GM21526 (cell line): ENCODE measurements around the gene PRKCH.

Experiments used
- ATAC-seq: cut with Tn5 transposase; IDR thresholded peaks from one replicate; pipeline ENCODE4 v1.9.1; 2021; ENCODE audit warnings: moderate library complexity; ENCODE audit not compliant: unreplicated experiment, low FRiP score

Gene PRKCH

DNA sequence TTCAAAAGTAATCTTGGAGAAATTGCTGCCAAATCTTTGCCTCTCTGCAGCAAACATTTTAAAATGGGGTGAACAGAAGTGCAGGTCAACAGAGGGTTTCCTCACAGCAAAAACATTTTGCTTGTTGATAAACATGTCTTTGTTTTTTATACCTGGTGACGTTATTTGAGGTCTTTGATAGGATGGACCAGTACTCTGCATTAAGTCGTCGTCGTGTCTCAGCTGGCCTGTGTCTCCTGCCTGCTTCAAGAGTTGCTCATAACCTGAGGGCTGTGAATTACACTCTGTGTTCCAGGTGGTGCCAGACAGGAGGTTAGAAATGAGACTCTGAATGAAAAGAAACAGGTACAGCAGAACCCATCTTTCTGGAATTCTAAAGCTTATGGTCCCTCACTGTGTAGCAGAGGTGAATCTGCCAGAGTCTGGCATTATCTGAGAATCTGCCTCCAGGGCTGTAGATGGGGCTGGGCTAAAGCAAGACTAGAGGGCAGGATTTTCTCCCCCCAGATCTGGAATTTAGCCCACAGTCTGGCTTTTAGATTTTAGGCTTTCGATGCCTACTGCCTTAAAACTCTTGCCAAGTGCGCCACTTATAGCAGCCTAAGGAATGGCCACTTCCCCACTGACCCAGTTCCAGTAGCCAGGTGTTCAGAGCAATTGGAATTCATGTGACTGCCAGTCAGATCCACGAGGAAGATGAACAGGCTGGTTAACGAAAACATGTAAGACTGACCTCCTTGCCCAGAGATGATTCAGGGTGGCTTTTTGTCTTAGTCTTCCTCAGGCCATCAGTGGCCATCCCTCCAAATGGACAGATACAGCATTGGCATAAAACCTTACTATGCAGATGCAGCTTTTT lies 161.2 kb downstream of the PRKCH start:
- no peak for ATAC-seq

DNA sequence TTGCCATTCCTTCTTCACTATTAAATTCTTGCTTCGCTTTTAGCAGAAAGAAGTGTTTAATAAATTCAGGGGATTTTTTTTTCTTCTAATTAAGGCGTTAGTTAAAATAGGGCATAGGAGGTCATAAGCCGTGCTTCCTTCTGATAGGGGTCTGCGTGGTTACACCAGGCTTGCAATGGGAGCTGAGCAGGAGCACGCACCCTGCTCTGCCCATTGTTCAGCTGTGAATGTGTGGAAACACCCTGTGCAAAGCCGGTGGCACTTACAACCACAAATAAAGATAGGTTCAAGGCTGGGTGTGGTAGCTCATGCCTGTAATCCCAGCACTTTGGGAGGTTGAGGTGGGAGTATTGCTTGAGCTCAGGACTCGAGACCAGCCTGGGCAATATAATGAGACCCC lies 162.1 kb downstream of the PRKCH start:
- ATAC-seq, result no peak

DNA sequence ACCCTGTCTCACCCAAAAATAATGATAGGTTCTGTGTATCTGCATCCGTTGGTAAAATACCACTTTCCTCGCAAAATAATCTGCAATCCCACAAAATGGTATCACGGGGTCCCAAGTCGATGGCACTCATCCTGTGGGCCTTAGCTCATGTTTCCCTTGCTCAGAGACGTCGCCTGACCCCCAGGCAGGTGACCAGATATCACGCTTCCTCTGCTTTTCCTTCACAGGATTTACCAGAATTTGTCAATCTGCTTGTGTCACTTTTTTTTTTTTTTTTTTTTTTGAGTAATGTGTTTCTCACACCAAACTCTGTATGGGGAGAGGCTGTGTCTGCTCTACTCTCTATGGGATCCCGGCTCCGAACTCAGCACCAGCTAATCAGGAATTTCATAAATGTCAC lies 162.7 kb downstream of the PRKCH start:
- no peak for ATAC-seq

DNA sequence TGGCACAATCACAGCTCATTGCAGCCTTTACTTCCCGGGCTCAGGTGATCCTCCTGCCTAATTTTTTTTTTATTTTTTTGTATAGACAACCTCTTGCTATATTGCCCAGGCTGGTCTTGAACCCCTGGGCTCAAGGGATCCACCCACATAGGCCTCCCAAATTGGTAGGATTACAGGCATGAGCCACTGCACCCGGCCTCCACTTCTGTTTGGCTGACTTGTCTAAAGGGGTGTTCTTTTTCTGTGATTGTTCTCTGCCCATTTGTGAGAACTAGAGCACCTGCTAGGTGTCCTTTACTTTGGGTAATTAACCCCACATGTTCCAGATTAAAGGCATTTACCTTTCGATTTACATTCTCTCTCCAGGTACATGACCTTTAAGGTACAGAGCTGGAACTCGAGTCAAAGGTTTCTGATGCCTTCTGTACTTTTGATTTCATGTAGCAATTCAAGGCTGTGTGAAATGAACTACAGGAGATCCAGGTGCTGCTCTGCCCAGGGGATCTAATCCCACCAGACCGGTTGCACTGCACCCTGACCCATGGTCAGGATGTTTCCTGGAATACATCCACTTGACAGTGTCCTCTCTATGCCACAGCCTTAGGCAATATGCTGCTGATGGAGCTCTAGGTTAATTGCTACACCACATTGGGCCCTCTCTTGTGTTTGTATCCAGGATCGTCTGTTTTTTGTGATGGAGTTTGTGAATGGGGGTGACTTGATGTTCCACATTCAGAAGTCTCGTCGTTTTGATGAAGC lies 163.6 kb downstream of the PRKCH start:
- ATAC-seq, result no peak

DNA sequence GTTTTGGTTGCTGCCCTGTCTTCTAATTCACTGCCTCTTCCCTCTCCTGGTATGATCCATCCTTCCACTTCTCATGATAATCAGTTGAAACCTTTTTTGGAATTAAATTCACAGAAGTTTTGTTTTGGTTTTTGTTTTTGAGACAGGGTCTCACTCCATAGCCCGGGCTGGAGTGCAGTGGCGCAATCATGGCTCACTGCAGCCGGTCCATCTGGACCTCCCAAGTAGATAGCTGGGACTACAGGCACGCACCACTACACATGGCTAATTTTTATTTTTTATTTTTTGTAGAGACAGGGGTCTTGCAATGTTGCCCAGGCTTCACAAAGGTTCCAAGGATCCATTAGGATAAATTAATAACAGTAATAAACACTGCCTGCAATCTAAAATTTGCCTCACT lies 164.3 kb downstream of the PRKCH start:
- ATAC-seq, result no peak

DNA sequence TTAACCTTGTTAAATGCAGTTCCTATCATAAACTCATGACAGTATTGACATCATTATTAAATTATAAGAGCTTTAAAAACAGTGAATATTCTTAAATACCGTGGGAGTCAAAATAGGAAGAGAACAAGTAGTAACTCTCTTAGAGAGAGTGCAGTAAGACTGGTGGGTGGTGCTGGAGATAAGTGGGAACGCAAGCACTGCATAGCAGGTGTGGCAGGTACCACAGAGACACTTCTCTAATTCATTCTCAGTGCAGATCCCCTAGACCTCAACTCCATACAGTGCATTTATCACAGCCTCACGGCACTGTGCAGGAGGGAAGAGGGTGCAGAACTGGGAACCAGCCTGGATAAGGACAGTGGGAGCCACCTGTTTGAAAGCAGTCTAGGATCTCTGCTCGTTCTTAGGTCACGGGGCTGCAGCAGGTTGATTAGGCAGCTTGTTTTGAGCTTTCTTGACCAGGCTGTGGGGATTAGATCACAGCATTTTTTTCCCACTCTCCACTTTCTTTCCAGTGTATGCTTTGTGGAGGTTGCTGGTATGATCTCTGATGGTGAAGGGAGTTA lies 165.6 kb downstream of the PRKCH start:
- ATAC-seq, result no peak

DNA sequence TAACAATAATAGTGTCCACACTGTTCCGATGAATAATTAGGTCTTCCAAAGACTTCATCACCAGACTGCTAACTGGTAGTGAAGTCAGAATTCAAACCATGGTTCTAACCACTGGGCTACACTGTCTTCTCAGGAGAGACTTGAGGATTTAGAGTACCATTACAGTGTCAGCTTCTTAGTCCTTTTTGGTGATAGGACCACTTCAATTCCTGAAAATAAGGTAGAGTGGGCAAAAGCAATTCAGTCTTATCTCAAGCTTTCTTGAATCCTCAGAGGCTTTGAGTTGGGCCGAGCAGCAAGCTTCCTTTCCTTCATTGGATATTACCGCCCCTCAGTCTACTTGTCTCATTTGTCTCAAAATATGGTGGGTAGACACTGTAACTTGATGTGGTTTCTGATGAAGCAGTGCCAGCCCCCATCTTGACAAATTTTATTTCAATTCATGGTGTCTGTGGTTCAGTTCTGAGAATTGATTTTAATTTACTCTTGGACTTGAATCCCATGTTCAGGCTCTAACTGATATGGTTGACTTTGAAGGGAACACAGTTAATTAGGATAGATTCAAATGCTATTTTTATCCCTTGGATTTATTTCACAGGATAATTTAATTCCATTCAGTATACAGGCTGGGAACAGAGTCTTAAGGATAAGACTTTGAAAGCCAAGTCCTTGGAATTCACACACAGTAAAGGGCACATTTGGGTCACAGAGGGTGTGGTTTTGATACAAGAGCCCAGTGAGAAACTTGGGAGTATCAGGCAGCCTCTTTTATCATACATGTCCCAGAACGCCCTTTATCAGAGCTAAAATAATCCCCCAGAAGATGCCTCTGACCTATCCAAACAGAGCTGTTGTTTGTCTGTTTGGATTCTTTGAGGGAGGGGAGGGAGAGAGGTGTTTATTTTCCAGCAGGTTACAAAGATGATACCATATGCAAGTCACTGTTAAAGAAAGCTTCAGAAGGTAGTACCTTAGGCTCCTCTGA lies 167.3 kb downstream of the PRKCH start:
- no peak for ATAC-seq

DNA sequence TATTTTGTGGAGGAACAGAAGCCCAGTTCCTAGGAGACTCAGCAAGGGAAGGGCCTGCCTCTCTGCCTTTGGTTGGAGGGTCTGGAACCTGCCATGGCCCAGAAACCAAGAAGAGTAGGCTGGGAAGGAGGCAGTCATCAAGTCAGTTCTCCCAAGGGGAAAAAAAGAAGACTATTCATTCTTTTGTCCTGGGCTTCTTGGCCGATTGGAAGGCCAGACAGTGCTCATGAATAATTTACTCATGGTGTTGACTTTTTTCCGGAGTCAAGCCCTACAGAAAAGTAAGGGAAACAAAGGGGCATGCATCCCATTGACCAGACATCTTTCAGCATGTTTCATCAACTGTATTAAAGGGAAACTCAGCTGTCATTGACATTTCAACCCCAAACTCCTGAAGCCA lies 168.1 kb downstream of the PRKCH start:
- no peak for ATAC-seq

DNA sequence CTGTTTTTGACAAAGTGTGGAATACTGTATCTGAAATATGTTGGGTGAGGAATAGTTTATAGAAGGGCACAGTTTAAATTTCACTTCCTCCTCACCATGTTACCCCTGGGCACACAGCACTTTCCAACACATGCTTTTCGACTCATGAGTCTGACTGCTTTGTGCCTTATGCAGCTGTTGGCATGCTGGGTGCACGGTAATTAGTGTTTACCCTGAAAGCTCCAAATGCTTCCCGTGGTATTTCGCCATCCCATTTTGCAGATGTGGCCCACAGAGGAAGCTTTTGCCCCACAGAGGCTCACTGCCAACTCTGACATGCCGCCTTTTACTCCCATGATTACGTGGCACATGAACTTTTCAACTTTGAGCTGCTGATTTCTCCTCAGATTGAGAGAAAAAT lies 168.6 kb downstream of the PRKCH start:
- no peak for ATAC-seq

DNA sequence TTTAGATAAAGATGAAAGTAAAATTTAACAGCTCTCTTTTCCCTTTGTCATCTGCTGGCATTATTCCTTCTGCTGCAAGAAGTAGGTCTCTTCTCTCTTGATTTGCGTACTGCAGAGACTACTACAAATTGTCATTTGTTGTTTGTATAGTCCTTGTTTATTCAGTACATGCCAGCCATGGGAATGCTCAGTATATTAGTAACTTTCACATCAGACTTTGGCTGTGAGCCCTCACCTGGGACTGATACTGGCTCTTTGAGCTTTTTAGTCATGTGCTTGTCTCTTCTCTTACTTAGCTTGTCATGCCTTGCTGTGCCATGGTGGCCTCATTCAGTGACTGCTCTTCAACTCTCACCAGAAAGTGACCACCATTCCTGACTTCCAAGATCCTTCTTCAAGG lies 169.8 kb downstream of the PRKCH start:
- ATAC-seq, result no peak

DNA sequence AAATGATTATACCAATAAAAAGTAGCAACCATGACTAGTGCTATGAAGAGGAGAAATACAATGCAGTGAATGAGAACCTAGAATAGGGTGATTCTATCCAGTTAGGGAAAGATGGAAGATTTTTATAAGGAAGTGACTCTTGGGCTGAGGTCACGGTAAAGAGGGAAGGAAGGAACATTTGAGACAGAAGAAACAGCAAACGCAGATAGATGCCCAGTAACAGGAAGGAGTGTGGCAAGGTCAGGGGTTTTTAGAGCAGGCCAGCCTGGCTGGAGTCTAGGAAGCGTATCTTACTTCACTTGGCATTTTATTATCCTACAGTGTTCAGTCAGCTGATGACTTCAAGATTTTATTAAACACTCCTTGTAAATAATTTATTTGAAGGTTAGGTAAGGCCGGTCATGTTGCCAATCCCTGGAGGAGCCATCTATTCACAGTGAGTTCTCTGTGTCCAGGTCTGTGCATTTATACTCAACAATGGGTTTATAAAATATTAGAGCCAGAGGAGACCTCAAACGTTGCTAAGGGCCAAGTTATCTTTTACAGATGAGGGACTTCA lies 170.6 kb downstream of the PRKCH start:
- ATAC-seq, result no peak

DNA sequence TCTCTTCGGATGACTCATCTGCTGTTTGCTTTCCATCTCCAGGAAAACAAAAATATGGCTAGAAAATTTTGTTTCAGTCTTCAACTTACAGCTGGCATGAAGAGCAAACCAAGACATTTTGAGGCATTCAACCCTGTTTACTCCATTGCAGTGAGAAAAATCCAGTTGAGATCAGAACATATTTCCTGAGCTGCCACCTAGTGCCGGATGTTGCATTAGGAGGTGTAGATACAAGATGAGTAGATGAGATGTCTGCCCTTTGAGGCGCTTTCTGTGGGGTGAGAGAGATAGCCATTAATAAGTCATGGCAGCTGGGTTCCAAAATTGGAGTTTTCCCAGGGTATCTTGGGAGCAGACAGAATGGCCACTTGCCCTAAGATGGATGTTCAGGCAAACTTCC lies 171.1 kb downstream of the PRKCH start:
- no peak for ATAC-seq

DNA sequence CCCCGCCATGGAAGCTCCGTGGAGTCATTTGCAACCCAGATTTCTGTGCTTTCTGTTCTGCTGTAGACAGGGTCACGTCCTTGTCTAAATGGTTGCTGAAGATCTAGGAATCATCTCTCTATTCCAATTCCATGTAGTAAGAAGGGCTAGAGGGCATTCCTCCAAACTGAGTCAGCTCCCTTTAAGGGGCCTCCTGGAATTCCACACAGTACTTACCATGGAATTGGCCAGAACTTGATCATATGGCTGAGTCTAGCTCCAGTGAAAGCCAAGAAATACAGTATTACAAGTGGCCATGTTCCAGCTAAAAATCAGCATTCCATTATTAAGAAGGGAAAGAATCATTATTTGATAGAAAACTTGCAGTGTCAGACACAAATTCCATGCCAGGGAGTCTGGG lies 171.9 kb downstream of the PRKCH start:
- no peak for ATAC-seq

DNA sequence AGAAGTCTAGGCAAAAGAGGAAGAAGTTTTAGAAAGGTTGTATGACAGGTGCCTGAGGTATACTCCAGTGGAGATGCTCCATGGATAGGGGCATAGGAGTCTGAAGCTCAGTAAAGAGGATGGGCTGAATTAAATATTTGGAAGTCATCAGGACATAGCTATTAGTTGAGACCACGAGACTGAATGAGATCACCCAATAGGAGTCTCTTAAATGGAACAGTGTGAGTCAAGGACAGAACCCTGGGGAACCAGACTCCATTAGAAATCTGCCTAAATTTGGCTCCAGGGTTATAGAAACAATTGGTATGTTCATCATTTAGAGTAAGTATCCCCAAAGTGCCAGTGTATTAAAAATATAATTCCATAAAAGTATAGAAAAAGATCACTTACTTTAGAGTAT lies 172.6 kb downstream of the PRKCH start:
- no peak for ATAC-seq

DNA sequence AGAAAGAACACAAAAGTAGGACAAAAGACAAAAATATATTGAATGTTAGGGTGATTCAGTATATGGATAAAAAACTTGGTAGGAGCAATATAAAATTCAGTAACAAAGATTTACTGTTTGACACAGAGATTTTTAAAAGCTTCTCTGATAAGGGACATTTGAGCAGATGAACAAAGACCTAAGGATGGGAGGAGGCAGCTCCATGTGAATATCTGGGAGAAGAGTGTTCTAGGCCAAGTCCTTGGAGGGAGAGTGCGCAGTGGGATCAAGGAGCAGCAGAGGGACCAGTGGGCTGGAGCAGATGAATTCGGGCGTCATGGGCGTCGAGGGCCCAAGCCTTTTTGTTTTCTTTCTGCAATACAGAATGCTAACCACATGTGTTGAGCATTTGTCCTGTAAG lies 174.4 kb downstream of the PRKCH start:
- ATAC-seq, result no peak

DNA sequence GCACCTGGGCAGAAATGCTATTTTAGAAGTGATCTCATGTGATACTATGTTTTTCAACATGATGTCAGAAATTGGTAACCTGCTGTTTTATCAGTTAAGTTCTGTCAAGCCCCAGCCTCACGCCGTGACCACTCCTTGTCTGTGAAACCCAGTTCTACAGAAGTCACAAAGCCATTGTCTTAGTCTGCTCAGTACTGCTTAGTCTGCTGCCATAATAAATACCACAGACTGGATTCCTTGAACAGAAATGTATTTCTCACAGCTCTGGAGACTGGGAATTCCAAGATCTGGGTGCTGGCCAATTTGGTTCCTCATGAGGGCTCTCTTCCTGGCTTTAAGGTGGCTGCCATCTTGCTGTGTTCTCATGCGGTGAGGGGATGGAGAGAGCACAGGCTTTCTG lies 176.9 kb downstream of the PRKCH start:
- ATAC-seq, result no peak

DNA sequence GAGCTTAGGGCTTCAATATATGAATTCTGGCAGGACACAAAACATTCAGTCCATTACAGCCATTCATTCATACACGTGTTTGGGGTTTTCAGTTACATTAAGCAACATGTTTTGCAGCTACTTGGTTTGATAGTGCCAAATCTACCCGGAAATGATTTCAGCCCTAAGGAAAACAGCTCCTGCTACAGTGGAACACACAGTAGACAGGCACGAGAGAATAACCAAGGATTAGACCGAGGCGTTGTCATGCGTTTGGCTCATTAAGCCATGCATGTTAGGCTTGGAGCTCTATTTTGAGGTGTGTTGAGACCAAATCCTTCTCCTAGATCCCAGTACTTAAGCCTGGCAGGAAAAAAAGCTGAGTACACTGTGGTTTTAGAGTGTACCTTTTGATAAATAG lies 177.4 kb downstream of the PRKCH start:
- ATAC-seq, result no peak

DNA sequence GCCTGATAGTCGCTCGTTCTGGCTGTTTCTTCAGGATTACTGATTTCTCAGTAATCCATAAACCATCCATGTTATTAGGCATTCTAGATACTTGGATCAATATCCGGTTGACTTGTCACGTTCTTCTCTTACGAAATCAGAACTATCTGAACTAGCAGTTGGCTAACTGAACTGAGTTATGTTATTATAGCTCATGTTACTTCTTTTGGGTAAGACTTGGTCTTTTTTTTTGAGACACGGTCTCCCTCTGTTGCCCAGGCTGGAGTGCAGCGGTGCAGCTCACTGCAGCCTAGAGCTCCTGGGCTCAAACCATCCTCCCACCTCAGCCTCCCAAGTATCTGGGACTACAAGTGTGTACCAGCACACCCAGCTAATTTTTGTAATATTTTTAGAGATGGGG lies 178.6 kb downstream of the PRKCH start:
- ATAC-seq, result no peak

DNA sequence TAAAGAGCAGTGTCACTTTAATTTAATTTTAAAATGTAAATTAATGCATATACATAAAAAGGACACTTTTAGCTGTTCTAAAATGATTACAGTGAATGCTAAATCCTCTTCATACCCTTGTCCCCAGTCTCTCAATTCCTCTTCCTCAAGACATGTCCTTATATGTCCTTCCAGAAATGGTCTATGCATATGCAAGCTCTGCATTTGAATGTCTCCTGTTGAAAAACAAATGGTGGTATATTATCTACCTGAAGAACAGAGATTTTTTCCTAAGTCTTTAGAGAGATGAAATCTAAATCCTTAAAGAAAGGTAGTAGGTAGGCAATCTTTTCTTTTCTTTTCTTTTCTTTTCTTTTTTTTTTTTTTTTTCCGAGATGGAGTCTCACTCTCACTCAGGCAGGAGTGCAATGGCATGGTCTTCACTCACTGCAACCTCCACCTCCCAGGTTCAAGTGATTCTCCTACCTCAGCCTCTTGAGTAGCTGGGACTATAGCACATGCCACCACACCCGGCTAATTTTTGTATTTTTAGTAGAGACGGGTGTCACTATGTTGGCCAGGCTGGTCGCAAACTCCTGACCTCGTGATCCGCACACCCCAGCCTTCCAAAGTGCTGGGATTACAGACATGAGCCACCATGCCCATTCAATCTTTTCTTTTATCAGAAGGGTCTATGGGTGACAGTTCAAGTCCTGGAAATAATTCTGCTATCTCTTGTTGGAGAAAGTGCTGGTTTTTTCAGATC lies 180.5 kb downstream of the PRKCH start:
- no peak for ATAC-seq
